Measurements from ENCODE around the gene RANGRF.

The RANGRF gene

GRCh38 chr17:8312251-8312650 is 23.8 kb downstream of the RANGRF start:
- POLR2A ChIA-PET, result no interaction called here
- CTCF ChIA-PET, result no interaction called here

GRCh38 chr17:8312726-8313600 is 24.5 kb downstream of the RANGRF start:
- no peak for DNase-seq (ENCODE audit: extremely low spot score)
- POLR2A ChIA-PET, result no interaction called here
- CTCF ChIA-PET, result interaction anchor here (1.4 to 2.0 kb wide), 2 partner anchors 8 to 12 kb away, joined by 4 to 6 read pairs; no protein-coding TSS in a partner anchor
- TF ChIP-seq CTCF (IDR thresholded peaks at IDR 0.05; ENCODE audit: control extremely low read depth, extremely low read depth, low read depth, missing control alignments), result no peak

More at GRCh38 chr17:8312251-8312650, 23.8 kb downstream of the RANGRF start:
- DNase-seq (ENCODE audit: extremely low spot score), result no peak
- no peak for TF ChIP-seq CTCF (IDR thresholded peaks at IDR 0.05; ENCODE audit: control extremely low read depth, extremely low read depth, low read depth, missing control alignments)

GRCh38 chr17:8314797-8315763 is 26.6 kb downstream of the RANGRF start:
- no peak for TF ChIP-seq CTCF (IDR thresholded peaks at IDR 0.05; ENCODE audit: control extremely low read depth, extremely low read depth, low read depth, missing control alignments)
- ChIA-PET POLR2A (no interaction called here), CTCF (interaction anchor here (2.0 kb wide), 1 partner anchor 14 kb away, joined by 6 read pairs; no protein-coding TSS in a partner anchor)
- DNase-seq (ENCODE audit: extremely low spot score), result no peak

- ChIA-PET CTCF (no interaction called here), POLR2A (no interaction called here)
- TF ChIP-seq CTCF (IDR thresholded peaks at IDR 0.05; ENCODE audit: control extremely low read depth, extremely low read depth, low read depth, missing control alignments), result no peak
- DNase-seq (ENCODE audit: extremely low spot score), result no peak
Measured at GRCh38 chr17:8315764-8316217, 27.3 kb downstream of the RANGRF start.

- TF ChIP-seq CTCF (IDR thresholded peaks at IDR 0.05; ENCODE audit: control extremely low read depth, extremely low read depth, low read depth, missing control alignments), result no peak
- CTCF ChIA-PET, result interaction anchor here (2.2 to 4.1 kb wide), 2 partner anchors 14 to 17 kb away, joined by 6 to 17 read pairs; no protein-coding TSS in a partner anchor
- POLR2A ChIA-PET, result interaction anchor here (0.6 kb wide), 1 partner anchor 146 kb away, joined by 3 read pairs; no protein-coding TSS in a partner anchor
Measured at GRCh38 chr17:8318010-8318935, 29.8 kb downstream of the RANGRF start.

More at GRCh38 chr17:8318010-8318935, 29.8 kb downstream of the RANGRF start:
- no peak for DNase-seq (ENCODE audit: extremely low spot score)
